H1 (cell line): ENCODE measurements around the gene B4GALNT1. TPM values are rescaled to one million over a fixed set of nuclear protein-coding genes. Genes with fewer than 3 reads are reported as not detected.
A peak's percentile ranks its signal among the peaks of the same experiment; 100 is the strongest.
"Not testable (repeated sequence)": the region's sequence is repeated elsewhere in the genome, so short reads cannot be mapped to it uniquely, and the experiment has no call there.

Experiments used
- CTCF ChIA-PET: fragments of 300-600 bp; sonication (Branson Sonifier 250); formaldehyde crosslinking; loops from one replicate; lab custom pipeline; 2021; ENCODE audit not compliant: partially characterized antibody; lab: Charles Lee
- POLR2A ChIA-PET: fragments of 300-600 bp; sonication (Branson Sonifier 250); formaldehyde crosslinking; loops from one replicate; lab custom pipeline; 2021; ENCODE audit warnings: inconsistent platforms; ENCODE audit not compliant: partially characterized antibody; lab: Charles Lee
- DNase-seq, 2 experiments: peaks; one replicate each; pipeline versions ENCODE4 v3.0.0 to v3.0.0-alpha.2; 2010 to 2022; ENCODE audit warnings: low spot score in 2 of 2, low read depth in 1 of 2, mixed read lengths in 1 of 2
- FAIRE-seq: peaks from 2 replicates; lab custom pipeline; 2011; peaks lifted over from hg19 to GRCh38; lab: Jason Lieb, UNC
- H2AFZ ChIP-seq: 2 replicates; pipeline ENCODE4 v1.8.1; 2012; ENCODE audit warnings: low read length, inconsistent platforms
- H2AK5ac ChIP-seq: 2 replicates; pipeline ENCODE4 v1.6.1; 2013; ENCODE audit warnings: low read depth, low read length
- H2BK120ac ChIP-seq: replicated peaks from 2 replicates; pipeline ENCODE3; 2013; ENCODE audit warnings: low read depth, low read length, inconsistent platforms
- H2BK12ac ChIP-seq: 2 replicates; pipeline ENCODE4 v1.6.1; 2013; ENCODE audit warnings: low read depth, low read length
- H2BK15ac ChIP-seq: 2 replicates; pipeline ENCODE4 v1.6.1; 2013; ENCODE audit warnings: low read length
- H2BK20ac ChIP-seq: 2 replicates; pipeline ENCODE4 v1.6.1; 2013; ENCODE audit warnings: low read length
- H2BK5ac ChIP-seq: 2 replicates; pipeline ENCODE4 v1.6.1; 2013; ENCODE audit warnings: low read depth, low read length
- H3K14ac ChIP-seq: 2 replicates; pipeline ENCODE4 v1.6.1; 2013; ENCODE audit warnings: inconsistent platforms; ENCODE audit not compliant: insufficient read length
- H3K18ac ChIP-seq: 2 replicates; pipeline ENCODE4 v1.6.1; 2013; ENCODE audit warnings: low read length; ENCODE audit errors: extremely low read depth
- H3K23ac ChIP-seq: 2 replicates; pipeline ENCODE4 v1.6.1; 2013; ENCODE audit warnings: inconsistent platforms; ENCODE audit not compliant: insufficient read length
- H3K23me2 ChIP-seq: 2 replicates; pipeline ENCODE4 v1.6.1; 2013; ENCODE audit warnings: low read depth, low read length
- H3K27ac ChIP-seq: 2 replicates; pipeline ENCODE4 v1.6.1; 2011; ENCODE audit warnings: low read depth, low read length, inconsistent platforms
- H3K27me3 ChIP-seq, 4 experiments: replicated peaks in 1 of 4; 1 replicate in 1 of 4; 2 replicates in 3 of 4; pipeline versions ENCODE4 v1.6.1 to v1.8.1; 2011 to 2013; ENCODE audit warnings: low read length in 3 of 4, mild to moderate bottlenecking in 3 of 4, inconsistent platforms in 2 of 4, mixed read lengths in 2 of 4, moderate library complexity in 1 of 4; ENCODE audit not compliant: control insufficient read depth in 3 of 4, insufficient read depth in 3 of 4; ENCODE audit errors: extremely low read depth in 1 of 4
- H3K36me3 ChIP-seq, 4 experiments: 2 replicates each; pipeline versions ENCODE4 v1.6.1 to v1.8.1; 2011 to 2013; ENCODE audit warnings: mild to moderate bottlenecking in 4 of 4, low read length in 3 of 4, moderate library complexity in 2 of 4, control low read depth in 1 of 4, inconsistent platforms in 1 of 4; ENCODE audit not compliant: insufficient read depth in 4 of 4, control insufficient read depth in 2 of 4
- H3K4ac ChIP-seq: replicated peaks from 2 replicates; pipeline ENCODE3; 2013; ENCODE audit warnings: low read length, low read depth, mixed read lengths, inconsistent platforms; ENCODE audit not compliant: insufficient read length
- H3K4me1 ChIP-seq, 4 experiments: replicated peaks in 1 of 4; 1 replicate in 1 of 4; 2 replicates in 3 of 4; pipeline versions ENCODE4 v1.6.1 to v1.8.1; 2011 to 2013; ENCODE audit warnings: low read length in 3 of 4, inconsistent platforms in 2 of 4, mixed read lengths in 1 of 4; ENCODE audit not compliant: insufficient read depth in 4 of 4, control insufficient read depth in 3 of 4
- H3K4me2 ChIP-seq, 2 experiments: 2 replicates each; pipeline versions ENCODE4 v1.6.1 to v1.8.1; 2011 to 2013; ENCODE audit warnings: low read depth in 2 of 2, low read length in 2 of 2, control low read depth in 1 of 2, inconsistent platforms in 1 of 2, mild to moderate bottlenecking in 1 of 2; ENCODE audit not compliant: insufficient read depth in 1 of 2
- H3K4me3 ChIP-seq, 4 experiments: fragments of 200-600, 300-600 bp in 1 of 4; sonication (generic), shearing (Covaris generic), sonication (Bioruptor Twin) in 1 of 4; 2 replicates each; pipeline versions ENCODE4 v1.5.1 to v1.8.1; 2011 to 2016; ENCODE audit warnings: low read length in 4 of 4, low read depth in 3 of 4, control low read depth in 2 of 4, inconsistent platforms in 2 of 4, mild to moderate bottlenecking in 2 of 4, mixed read lengths in 1 of 4, moderate library complexity in 1 of 4; ENCODE audit not compliant: insufficient read depth in 2 of 4; ENCODE audit errors: extremely low read depth in 1 of 4
- H3K56ac ChIP-seq: replicated peaks from 2 replicates; pipeline ENCODE3; 2013; ENCODE audit warnings: low read depth, mild to moderate bottlenecking, mixed read lengths, low read length, inconsistent platforms; ENCODE audit not compliant: insufficient read length
- H3K79me1 ChIP-seq: 2 replicates; pipeline ENCODE4 v1.6.1; 2013; ENCODE audit warnings: low read depth, low read length, control low read depth
- H3K79me2 ChIP-seq, 2 experiments: 2 replicates each; pipeline versions ENCODE4 v1.6.1 to v1.8.1; 2012 to 2013; ENCODE audit warnings: low read length in 2 of 2, mild to moderate bottlenecking in 2 of 2, inconsistent platforms in 1 of 2; ENCODE audit not compliant: insufficient read depth in 2 of 2, control insufficient read depth in 1 of 2
- H3K9ac ChIP-seq, 4 experiments: replicated peaks in 1 of 4; 1 replicate in 1 of 4; 2 replicates in 3 of 4; pipeline versions ENCODE4 v1.6.1 to v1.8.1; 2011 to 2013; ENCODE audit warnings: low read depth in 3 of 4, low read length in 3 of 4, control low read depth in 2 of 4, mild to moderate bottlenecking in 2 of 4, moderate library complexity in 2 of 4, inconsistent platforms in 1 of 4; ENCODE audit errors: extremely low read depth in 1 of 4
- H3K9me3 ChIP-seq, 2 experiments: 2 replicates each; pipeline versions ENCODE4 v1.6.1 to v1.8.1; 2012 to 2013; ENCODE audit warnings: mild to moderate bottlenecking in 2 of 2, moderate library complexity in 2 of 2, control low read depth in 1 of 2, inconsistent platforms in 1 of 2, low read depth in 1 of 2, low read length in 1 of 2, mixed read lengths in 1 of 2; ENCODE audit not compliant: insufficient read depth in 2 of 2
- H4K20me1 ChIP-seq, 2 experiments: replicated peaks in 1 of 2; 2 replicates each; pipeline versions ENCODE3 to v1.8.1; 2011 to 2013; ENCODE audit warnings: inconsistent platforms in 2 of 2, low read length in 2 of 2, mild to moderate bottlenecking in 1 of 2; ENCODE audit not compliant: insufficient read depth in 2 of 2, control insufficient read depth in 1 of 2
- H4K5ac ChIP-seq: 2 replicates; pipeline ENCODE4 v1.6.1; 2013; ENCODE audit warnings: low read length, low read depth, mixed read lengths, inconsistent platforms; ENCODE audit not compliant: insufficient read length
- H4K8ac ChIP-seq: 2 replicates; pipeline ENCODE4 v1.8.0; 2013; ENCODE audit warnings: mild to moderate bottlenecking, moderate library complexity, low read length, inconsistent platforms; ENCODE audit not compliant: insufficient read depth; ENCODE audit errors: extremely low read depth
- H4K91ac ChIP-seq: replicated peaks from 2 replicates; pipeline ENCODE3; 2013; ENCODE audit warnings: low read length, mixed read lengths, inconsistent platforms; ENCODE audit not compliant: insufficient read length
- WGBS, 2 experiments: shearing (Covaris generic) in 1 of 2; methylation state at CpG; one replicate each; pipeline versions ENCODE4 v1.1.6 to v1.1.7; 2013 to 2015; ENCODE audit warnings: low lambda C conversion rate in 2 of 2, mixed read lengths in 2 of 2, inconsistent platforms in 1 of 2, low coverage in 1 of 2, missing lambda C conversion rate in 1 of 2; ENCODE audit not compliant: insufficient replicate concordance in 2 of 2, insufficient coverage in 1 of 2, insufficient read length in 1 of 2; ENCODE audit errors: extremely low coverage in 1 of 2, missing lambda C conversion rate in 1 of 2; 5-methylcytosine and 5-hydroxymethylcytosine counted together
- polyA plus RNA-seq, 7 experiments: library from polyadenylated mRNA; depleted of rRNA in 3 of 7; stranded (reverse) in 5 of 7; unstranded in 2 of 7; fragments of >200 nt in 5 of 7; fragments of 200-250 nt in 2 of 7; gene quantifications; 1 replicate in 5 of 7; 2 replicates in 1 of 7; 4 replicates in 1 of 7; pipeline versions ENCODE4 v1.2.1 to v1.2.3, GENCODE V29; 2011 to 2013; ENCODE audit warnings: missing spikeins in 2 of 7, mixed read lengths in 2 of 7
- total RNA-seq: library from RNA; stranded (reverse); fragmentation: NEBNext Ultra II Directional; extraction: Animal tissue kit (Norgen Biotek cat#: 25700); gene quantifications from 2 replicates; pipeline ENCODE4 v1.2.1, GENCODE V29; 2021

B4GALNT1 gene
- total and polyA plus RNA-seq, 2 of the 8 experiments (the other 6 are each of a cell fraction or from before 2014, with no cell fraction given) = 1.5 to 2.3 TPM

DNA sequence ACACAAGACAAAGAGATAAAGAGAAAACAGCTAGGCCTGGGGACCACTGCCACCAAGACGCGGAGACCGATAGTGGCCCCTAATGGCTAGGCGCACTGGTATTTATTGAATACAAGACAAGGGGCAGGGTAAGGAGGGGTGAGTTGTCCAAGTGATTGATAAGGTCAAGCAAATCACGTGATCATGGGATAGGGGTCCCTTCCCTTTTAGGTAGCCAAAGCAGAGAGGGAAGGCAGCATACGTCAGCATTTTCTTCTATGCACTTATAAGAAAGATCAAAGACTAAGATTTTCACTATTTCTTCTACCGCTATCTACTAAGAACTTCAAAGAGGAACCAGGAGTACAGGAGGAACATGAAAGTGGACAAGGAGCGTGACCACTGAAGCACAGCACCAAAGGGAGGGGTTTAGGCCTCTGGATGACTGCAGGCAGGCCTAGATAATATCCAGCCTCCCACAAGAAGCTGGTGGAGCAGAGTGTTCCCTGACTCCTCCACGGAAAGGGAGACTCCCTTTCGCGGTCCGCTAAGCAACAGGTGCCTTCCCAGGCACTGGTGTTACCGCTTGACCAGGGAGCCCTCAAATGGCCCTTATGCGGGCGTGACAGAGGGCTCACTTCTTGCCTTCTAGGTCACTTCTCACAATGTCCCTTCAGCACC lies 43.9 kb downstream of the B4GALNT1 start:
- not testable (repeated sequence) for H2BK5ac ChIP-seq, H3K9me3 ChIP-seq, H3K4me2 ChIP-seq, H2BK120ac ChIP-seq, H3K23ac ChIP-seq, H2BK12ac ChIP-seq, H3K4me3 ChIP-seq, H3K4me1 ChIP-seq, H3K14ac ChIP-seq, H3K56ac ChIP-seq, H3K79me1 ChIP-seq, H3K18ac ChIP-seq, H4K8ac ChIP-seq, DNase-seq, H4K20me1 ChIP-seq, H3K4ac ChIP-seq, H2AFZ ChIP-seq, H3K27me3 ChIP-seq, H3K27ac ChIP-seq, H2BK20ac ChIP-seq, H4K91ac ChIP-seq, H3K9ac ChIP-seq, H4K5ac ChIP-seq, FAIRE-seq, H2BK15ac ChIP-seq
- ChIA-PET POLR2A (interaction anchor here (0.6 to 6.2 kb wide), 3 partner anchors 15 to 973 kb away, joined by 3 to 60 read pairs (median 4); partner anchors contain the start of gene DTX3), CTCF (interaction anchor here (1.5 to 6.1 kb wide), 4 partner anchors 18 to 137 kb away, joined by 3 to 40 read pairs (median 16); partner anchors contain the start of genes B4GALNT1 and DTX3)
- 91% methylated on average over 15 of the region's 15 CpGs; no CpG with 5 or more reads in 1 of the 2 experiments for WGBS, 2 experiments
- peaks cover 0 to 11% (median 0%) of the 10 kb centered on the region in 4 experiments; a peak in 4 of 8 replicates for H3K36me3 ChIP-seq
- H3K79me2 ChIP-seq = peaks cover 5 to 20% of the 10 kb centered on the region in 2 experiments; a peak in 3 of 4 replicates
- H2AK5ac ChIP-seq = 0 out of 2 replicates have a peak overlapping the region, but pooled peaks have one; percentile 53
- H3K23me2 ChIP-seq = peaks cover 15% of the 10 kb centered on the region; the same call in 1 of the 2 replicates
